Choroid plexus epithelial cell (primary cell): Measurements from ENCODE around the gene INPP4B.

Source experiments
- DNase-seq: peaks from one replicate; pipeline ENCODE4 v3.0.0-alpha.2; 2010; ENCODE audit warnings: low read depth
- H3K4me3 ChIP-seq: 2 replicates; pipeline ENCODE4 v1.5.1; 2011; ENCODE audit warnings: low read depth, mild to moderate bottlenecking, control low read depth, low read length, moderate library complexity
- CTCF ChIP-seq: conservative IDR thresholded peaks from 2 replicates; pipeline ENCODE4 v1.5.1; 2011; ENCODE audit warnings: low read depth, mild to moderate bottlenecking, control low read depth, inconsistent platforms, low read length, moderate library complexity

The INPP4B gene

DNA sequence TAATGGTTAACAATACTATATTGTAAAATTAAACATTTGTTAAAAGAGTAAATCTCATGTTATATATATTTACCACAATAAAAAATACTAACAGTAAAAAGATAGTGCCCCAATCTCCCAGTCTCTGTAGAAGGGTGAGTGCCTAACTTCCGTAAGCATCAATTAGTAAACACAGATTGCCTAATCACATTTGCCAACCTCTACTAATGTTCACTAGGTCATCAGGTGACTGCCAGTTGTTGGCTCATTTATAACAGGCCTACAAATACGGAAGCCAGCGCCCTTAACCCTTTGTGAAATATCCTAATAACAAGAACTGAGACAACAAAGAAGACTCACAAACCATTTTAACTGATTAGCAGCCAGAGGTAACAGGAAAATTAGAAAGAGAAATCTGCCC lies 345.1 kb downstream of the INPP4B start:
- no peak for DNase-seq
- no peak for TF ChIP-seq CTCF
- H3K4me3 ChIP-seq = no peak overlapping the region

DNA sequence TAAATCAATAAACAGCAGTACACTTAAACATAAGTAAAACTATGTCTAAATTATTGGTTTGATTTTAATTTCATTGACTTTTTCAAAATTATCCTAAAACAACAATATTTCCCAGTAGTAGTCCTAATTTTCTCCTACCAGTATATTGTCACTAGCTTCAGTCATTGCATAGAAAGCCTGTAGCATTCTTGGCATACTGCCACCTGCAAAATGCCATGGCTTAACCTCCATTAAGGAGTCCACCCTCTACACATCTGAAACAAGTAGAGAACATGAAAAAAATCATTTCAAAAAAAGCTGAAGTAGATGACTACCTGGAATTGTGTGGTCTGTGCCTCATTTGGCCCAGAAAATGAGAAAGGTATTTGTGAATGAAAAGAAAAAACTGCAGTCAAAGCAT lies 348.5 kb downstream of the INPP4B start:
- DNase-seq = peak; percentile 35
- no peak for TF ChIP-seq CTCF
- no peak overlapping the region for H3K4me3 ChIP-seq

- DNase-seq = no peak
- no peak for TF ChIP-seq CTCF
- H3K4me3 ChIP-seq = no peak overlapping the region
These were observed 352.6 kb downstream of the INPP4B start for GRCh38 chr4:142493255-142494110.

DNA sequence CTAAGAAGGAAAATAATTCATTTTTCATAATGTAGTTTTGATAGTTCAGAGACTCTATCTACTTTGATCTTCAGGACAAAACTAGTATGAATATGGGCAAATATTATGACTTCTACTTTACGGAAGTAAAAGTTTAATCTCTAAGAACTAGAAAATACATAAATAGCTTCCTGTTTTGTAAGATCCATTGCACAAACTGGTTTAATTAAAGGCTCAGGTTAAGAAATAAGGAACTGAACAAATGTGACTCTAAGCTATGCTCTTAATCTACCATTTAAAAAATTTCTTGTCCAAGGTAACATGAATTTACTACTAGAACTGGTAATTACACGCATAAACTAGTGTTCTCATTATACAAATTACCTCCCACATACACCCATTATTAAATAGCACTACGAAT lies 360.6 kb downstream of the INPP4B start:
- no peak for DNase-seq
- TF ChIP-seq CTCF = no peak
- H3K4me3 ChIP-seq = no peak overlapping the region

DNA sequence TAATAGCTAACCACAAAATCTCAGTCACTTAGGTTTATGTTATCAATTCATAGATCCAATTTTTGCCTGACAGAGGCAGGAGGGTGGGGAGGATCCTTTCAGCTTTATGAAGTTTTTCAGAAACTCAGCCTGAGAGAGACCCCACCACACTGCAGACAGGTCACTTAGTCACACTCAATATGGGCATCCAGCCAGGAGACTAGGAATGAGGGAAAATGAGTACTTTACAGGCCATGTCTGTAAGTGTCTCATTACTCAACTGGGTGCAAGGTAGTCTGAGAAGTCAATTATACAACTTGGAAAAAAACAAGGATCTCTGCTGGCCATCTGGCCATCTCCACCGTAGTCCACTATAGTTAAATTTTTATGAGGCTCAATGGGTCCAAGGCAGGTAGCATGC lies 365.9 kb downstream of the INPP4B start:
- no peak overlapping the region for H3K4me3 ChIP-seq
- peak; percentile 47 for DNase-seq
- no peak for TF ChIP-seq CTCF

- H3K4me3 ChIP-seq = no peak overlapping the region
- TF ChIP-seq CTCF = no peak
- DNase-seq = peak; percentile 63
These were observed 370.4 kb downstream of the INPP4B start for GRCh38 chr4:142475663-142476062.
